Measurements from ENCODE around the gene CHD9NB.

- TF ChIP-seq CTCF (IDR thresholded peaks at IDR 0.05) (no peak), POLR2A (IDR thresholded peaks at IDR 0.05; ENCODE audit: low read depth) (no peak), POLR2AphosphoS5 (IDR thresholded peaks at IDR 0.05) (no peak), EP300 (IDR thresholded peaks at IDR 0.05) (no peak)
Observed at GRCh38 chr16:53085369-53085843, 32.7 kb upstream of the CHD9NB start.

All from esophagus muscularis mucosa (tissue), 4 donors.